Choroid plexus epithelial cell (primary cell): ENCODE data around the gene MYO1B.

Experiments
- DNase-seq: peaks from one replicate; pipeline ENCODE4 v3.0.0-alpha.2; 2010; ENCODE audit warnings: low read depth
- H3K4me3 ChIP-seq: 2 replicates; pipeline ENCODE4 v1.5.1; 2011; ENCODE audit warnings: low read depth, mild to moderate bottlenecking, control low read depth, low read length, moderate library complexity
- TF ChIP-seq, protein P1 (sequence below): conservative IDR thresholded peaks from 2 replicates; pipeline ENCODE4 v1.5.1; 2011; ENCODE audit warnings: low read depth, mild to moderate bottlenecking, control low read depth, inconsistent platforms, low read length, moderate library complexity

Gene MYO1B

DNA sequence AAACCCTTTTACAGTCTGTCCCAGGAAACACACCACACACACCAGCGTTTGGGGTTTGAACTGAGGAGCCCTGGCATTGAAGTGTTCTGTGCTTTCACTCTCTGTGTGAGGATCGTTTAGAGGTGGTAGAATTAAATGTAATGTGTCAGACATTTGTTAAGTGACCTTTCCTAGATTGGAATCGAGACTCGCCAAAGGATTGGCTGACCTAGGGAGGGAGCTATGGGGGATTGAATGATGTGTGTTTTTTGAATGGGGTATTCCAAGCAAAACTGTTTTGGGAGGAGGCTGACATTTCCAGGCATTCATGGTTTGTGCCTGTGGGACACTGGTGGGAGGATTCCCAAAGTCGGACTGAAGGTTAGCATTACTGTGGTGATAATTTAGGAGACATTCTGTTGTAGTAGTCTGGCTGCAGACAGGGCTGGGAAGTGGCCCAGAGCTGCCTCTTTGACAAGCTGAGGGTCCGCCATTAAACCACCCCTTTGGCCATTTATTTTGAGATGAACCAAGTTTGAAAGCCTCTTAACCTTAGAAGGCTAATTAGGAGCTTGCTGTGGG is 1.7 kb downstream of the MYO1B start:
- TF ChIP-seq, protein P1, sequence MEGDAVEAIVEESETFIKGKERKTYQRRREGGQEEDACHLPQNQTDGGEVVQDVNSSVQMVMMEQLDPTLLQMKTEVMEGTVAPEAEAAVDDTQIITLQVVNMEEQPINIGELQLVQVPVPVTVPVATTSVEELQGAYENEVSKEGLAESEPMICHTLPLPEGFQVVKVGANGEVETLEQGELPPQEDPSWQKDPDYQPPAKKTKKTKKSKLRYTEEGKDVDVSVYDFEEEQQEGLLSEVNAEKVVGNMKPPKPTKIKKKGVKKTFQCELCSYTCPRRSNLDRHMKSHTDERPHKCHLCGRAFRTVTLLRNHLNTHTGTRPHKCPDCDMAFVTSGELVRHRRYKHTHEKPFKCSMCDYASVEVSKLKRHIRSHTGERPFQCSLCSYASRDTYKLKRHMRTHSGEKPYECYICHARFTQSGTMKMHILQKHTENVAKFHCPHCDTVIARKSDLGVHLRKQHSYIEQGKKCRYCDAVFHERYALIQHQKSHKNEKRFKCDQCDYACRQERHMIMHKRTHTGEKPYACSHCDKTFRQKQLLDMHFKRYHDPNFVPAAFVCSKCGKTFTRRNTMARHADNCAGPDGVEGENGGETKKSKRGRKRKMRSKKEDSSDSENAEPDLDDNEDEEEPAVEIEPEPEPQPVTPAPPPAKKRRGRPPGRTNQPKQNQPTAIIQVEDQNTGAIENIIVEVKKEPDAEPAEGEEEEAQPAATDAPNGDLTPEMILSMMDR = no peak
- peak overlapping the region; percentile 2 for H3K4me3 ChIP-seq
- DNase-seq = peak; percentile 44

DNA sequence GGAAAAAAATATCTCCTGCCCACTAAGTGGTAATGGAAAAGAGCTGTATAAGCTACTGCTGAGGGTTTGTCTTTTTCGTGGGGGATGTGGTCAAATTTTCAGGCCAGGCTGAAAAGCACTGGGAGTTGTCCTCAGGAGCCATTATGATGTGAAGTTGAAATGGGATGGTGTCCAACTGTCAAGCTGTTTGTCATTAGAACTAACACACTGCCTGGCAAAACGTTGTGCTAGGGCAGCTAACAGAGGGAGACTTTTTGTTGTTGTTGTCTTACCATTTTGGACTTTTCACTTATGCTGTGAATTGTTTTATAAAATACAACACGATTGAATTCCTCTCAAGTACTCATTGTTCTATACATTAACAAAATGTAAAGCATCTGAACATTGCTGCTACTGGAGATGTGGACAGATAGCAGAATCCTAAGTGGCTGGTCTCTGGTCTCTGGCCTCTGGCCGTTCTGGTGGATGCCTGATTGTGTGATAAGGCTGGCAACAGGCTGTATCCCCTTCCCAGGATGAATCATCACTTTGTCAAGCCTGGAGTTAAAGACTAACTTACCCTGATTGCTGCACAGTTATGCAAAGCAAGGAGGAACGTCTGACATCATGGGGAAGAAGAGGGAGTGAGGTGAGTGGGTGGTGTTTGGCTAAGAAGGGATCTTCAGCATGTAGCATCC is 2.3 kb downstream of the MYO1B start:
- DNase-seq = peak; percentile 92
- H3K4me3 ChIP-seq = no peak overlapping the region
- TF ChIP-seq, protein P1 = no peak

DNA sequence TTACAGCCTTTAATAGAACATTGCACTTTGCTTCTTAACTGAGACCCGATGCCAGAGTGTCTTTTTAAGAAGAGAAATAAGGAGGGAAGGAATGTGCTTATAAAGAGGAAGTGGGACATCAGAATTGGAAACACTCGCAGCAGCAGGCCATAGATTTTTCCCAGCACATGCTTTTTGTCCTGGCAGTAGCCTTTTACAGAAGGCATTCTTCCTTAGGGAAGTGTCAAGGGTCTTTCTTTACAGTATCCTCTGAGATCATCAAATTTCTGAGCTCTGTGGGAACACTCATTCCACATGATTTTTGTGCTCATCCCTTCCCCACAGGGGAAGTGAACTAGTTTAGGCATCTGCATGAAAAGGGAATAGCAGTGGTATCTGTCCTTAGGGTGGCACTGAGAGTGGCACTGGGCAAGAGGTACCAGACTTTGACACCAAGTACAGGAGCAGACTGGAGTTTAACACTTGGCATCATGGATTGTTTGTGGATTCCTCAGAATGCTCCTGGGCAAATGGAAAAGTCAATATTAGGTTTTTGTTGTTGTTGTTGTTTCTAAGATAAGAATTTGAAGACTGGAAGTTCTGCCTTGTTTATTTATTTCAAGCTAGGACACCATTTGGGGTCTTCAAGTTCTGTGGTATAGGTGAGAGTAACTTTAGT is 4.1 kb downstream of the MYO1B start:
- no peak overlapping the region for H3K4me3 ChIP-seq
- peak; percentile 14 for DNase-seq
- TF ChIP-seq, protein P1 = no peak

DNA sequence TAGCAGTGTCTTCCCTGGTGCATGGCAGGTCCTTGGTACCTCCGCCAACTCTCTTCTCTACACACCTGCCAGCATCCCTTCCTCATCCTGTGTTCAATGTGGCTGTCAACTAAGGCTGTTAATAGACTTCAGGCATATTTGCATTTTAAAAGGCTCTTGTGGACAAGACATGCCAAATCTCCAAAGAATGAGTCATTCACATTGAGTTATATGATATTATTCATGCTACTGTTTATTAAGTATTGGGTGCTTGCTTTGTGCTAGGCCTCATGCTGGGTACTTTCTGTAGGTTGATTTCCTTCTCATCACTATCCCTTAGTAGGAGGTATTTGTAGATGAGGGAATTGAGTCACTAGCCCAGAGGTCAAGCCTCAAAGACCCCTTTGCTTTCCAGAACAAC is 5.2 kb downstream of the MYO1B start:
- TF ChIP-seq, protein P1 = no peak
- H3K4me3 ChIP-seq = no peak overlapping the region
- DNase-seq = peak; percentile 62

DNA sequence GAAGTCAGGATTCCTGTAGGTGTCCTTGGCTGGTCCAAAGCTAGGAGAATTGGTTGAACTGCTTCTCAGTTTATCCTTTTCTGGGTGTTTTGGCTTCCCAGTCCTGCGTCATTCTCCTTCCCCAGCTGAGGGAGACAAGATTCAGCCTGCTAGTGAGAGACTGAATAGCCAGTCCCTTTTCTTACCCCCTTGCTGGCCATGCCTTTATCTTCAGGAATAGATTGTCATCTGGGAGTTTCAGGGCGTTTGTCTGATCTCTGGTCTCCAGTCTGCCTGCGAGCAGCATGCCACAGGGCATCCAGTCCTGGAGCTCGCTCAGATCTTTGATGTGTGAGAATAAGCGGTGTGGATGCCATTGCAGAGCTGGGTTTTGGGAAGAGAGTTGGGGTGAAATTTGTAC is 5.8 kb downstream of the MYO1B start:
- no peak overlapping the region for H3K4me3 ChIP-seq
- no peak for DNase-seq
- TF ChIP-seq, protein P1 = no peak

DNA sequence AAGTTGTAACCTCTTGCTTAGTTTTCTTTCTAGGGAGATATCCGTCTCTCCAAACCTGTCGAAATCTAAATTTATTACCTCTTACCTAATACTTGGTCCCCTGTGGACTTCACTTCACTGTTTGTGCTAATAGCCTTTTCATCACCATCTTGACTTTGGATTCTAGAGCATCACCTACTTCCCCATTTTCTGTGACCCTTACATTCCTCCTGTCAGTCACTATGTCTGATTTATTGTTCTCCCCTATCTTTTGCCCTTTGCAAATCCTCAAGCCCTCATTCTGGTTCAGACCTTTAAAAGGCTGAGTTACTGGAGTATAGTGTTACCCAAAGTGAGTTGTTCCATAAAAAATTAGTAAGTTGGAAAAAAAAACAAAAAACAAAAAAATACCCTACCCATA is 7.5 kb downstream of the MYO1B start:
- no peak for DNase-seq
- H3K4me3 ChIP-seq = no peak overlapping the region
- TF ChIP-seq, protein P1 = no peak

GRCh38 chr2:191253476-191253875 is 8.3 kb downstream of the MYO1B start:
- DNase-seq = peak; percentile 28
- H3K4me3 ChIP-seq = no peak overlapping the region
- TF ChIP-seq, protein P1 = no peak
